Gastrocnemius medialis (tissue), 4 donors: ENCODE measurements around the gene IKZF3. TPM values are rescaled to one million over a fixed set of nuclear protein-coding genes. Genes with fewer than 3 reads are reported as not detected.

Experiments used
- ATAC-seq, 2 donors: fragments of 150-250 bp; one replicate each; pipeline ENCODE4 v1.9.1; 2016
- DNase-seq, 2 donors: peaks; one replicate each; pipeline ENCODE4 v3.0.0-alpha.2; 2019
- H3K27ac ChIP-seq, 4 donors: fragments of 200-600 bp; sonication (generic); 1 replicate in 1 of 4; 2 replicates in 3 of 4; pipeline ENCODE4 v1.5.1; 2016 to 2018; ENCODE audit warnings: mild to moderate bottlenecking in 2 of 4, moderate library complexity in 1 of 4
- H3K27me3 ChIP-seq, 3 donors: fragments of 200-600 bp; sonication (generic) in 2 of 3; 1 replicate in 1 of 3; 2 replicates in 2 of 3; pipeline versions ENCODE4 v1.5.1 to v1.6.0; 2016 to 2019; ENCODE audit warnings: mild to moderate bottlenecking in 1 of 3, moderate library complexity in 1 of 3
- H3K36me3 ChIP-seq, 2 donors: fragments of 200-600 bp; sonication (generic) in 1 of 2; one replicate each; pipeline ENCODE4 v1.5.1; 2017 to 2018
- H3K4me1 ChIP-seq, 2 donors: fragments of 200-600 bp; sonication (generic) in 1 of 2; one replicate each; pipeline ENCODE4 v1.5.1; 2016 to 2017; ENCODE audit warnings: mild to moderate bottlenecking in 2 of 2
- H3K4me3 ChIP-seq, 4 donors: fragments of 200-600 bp; sonication (generic) in 3 of 4; 1 replicate in 1 of 4; 2 replicates in 3 of 4; pipeline ENCODE4 v1.5.1; 2016 to 2019; ENCODE audit warnings: mild to moderate bottlenecking in 2 of 4
- H3K9me3 ChIP-seq, 3 donors: fragments of 200-600 bp; sonication (generic) in 2 of 3; 1 replicate in 1 of 3; 2 replicates in 2 of 3; pipeline ENCODE4 v1.5.1; 2016 to 2019
- POLR2A ChIP-seq, 2 donors: fragments of 450-650 bp; IDR thresholded peaks; one replicate each; pipeline ENCODE4 v1.6.1; 2017; ENCODE audit warnings: antibody characterized with exemption in 2 of 2, mild to moderate bottlenecking in 2 of 2, moderate library complexity in 2 of 2
- in situ Hi-C, 4 donors: fragments of 200-750 bp; cut with MboI; loops; one replicate each; pipeline versions ENCODE4 v1.15.0 to v1.8.0; 2017; ENCODE audit warnings: low sequenced_read_pairs in 4 of 4
- intact Hi-C: fragments of 100-400 bp; cut with DNase I; formaldehyde crosslinking; loops from one replicate; pipeline ENCODE4 v1.15.1; 2023; ENCODE audit warnings: low total_unique reads
- total RNA-seq, 4 donors: library from RNA; depleted of rRNA; stranded (reverse); fragments of >200 nt; gene quantifications; one replicate each; pipeline versions ENCODE4 v1.1.0 to v1.2.3, GENCODE V29; 2016
- TF ChIP-seq, protein P1 (sequence below), 5 experiments: fragments of 450-650 bp in 3 of 5; fragments of 200-600 bp in 2 of 5; sonication (generic) in 2 of 5; IDR thresholded peaks in 4 of 5; conservative IDR thresholded peaks in 1 of 5; 1 replicate in 4 of 5; 2 replicates in 1 of 5; pipeline ENCODE4 v1.5.1; 2016 to 2019; ENCODE audit warnings: antibody characterized with exemption in 5 of 5, mild to moderate bottlenecking in 3 of 5, moderate library complexity in 3 of 5

IKZF3 gene
- total RNA-seq, 4 donors from 2014 or later: 0.07 to 0.88 (median 0.34) TPM

DNA sequence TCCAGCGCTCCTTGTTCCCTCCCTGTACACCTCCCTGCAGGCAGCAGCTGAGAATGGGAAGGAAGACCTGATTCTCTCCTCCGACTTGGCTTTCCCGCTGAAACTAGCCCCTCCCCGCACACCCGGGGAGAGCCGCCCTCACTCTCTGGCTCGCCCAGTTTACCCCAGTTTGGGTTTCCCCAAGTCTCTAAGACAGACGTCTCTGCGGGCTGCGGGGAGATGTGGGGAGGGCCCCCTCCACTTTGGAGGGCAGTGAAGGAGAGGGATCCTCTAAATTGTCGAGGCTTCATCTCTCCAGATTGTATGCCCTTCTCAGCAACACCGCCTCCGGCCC lies 125.6 kb downstream of the IKZF3 start:
- intact Hi-C loops (no loop called here), in situ Hi-C loops (no loop called here)
- Histone ChIP-seq H3K4me3 (peak overlapping the region in 1 of 4 donors; percentile 25), H3K4me1 (peaks cover 6 to 22% of the 10 kb centered on the region in 2 donors), H3K36me3 (no peaks in the 10 kb centered on the region), H3K9me3 (no peaks in the 10 kb centered on the region), H3K27me3 (peaks cover 44 to 66% (median 57%) of the 10 kb centered on the region in 3 donors), H3K27ac (no peak overlapping the region)
- no peak for DNase-seq
- TF ChIP-seq, protein P1, sequence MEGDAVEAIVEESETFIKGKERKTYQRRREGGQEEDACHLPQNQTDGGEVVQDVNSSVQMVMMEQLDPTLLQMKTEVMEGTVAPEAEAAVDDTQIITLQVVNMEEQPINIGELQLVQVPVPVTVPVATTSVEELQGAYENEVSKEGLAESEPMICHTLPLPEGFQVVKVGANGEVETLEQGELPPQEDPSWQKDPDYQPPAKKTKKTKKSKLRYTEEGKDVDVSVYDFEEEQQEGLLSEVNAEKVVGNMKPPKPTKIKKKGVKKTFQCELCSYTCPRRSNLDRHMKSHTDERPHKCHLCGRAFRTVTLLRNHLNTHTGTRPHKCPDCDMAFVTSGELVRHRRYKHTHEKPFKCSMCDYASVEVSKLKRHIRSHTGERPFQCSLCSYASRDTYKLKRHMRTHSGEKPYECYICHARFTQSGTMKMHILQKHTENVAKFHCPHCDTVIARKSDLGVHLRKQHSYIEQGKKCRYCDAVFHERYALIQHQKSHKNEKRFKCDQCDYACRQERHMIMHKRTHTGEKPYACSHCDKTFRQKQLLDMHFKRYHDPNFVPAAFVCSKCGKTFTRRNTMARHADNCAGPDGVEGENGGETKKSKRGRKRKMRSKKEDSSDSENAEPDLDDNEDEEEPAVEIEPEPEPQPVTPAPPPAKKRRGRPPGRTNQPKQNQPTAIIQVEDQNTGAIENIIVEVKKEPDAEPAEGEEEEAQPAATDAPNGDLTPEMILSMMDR (IDR thresholded peaks at IDR 0.05 in 4 of 5, conservative IDR thresholded peaks at IDR 0.05 in 1 of 5): no peak
- TF ChIP-seq POLR2A (IDR thresholded peaks at IDR 0.05): no peak
- ATAC-seq: no peak

DNA sequence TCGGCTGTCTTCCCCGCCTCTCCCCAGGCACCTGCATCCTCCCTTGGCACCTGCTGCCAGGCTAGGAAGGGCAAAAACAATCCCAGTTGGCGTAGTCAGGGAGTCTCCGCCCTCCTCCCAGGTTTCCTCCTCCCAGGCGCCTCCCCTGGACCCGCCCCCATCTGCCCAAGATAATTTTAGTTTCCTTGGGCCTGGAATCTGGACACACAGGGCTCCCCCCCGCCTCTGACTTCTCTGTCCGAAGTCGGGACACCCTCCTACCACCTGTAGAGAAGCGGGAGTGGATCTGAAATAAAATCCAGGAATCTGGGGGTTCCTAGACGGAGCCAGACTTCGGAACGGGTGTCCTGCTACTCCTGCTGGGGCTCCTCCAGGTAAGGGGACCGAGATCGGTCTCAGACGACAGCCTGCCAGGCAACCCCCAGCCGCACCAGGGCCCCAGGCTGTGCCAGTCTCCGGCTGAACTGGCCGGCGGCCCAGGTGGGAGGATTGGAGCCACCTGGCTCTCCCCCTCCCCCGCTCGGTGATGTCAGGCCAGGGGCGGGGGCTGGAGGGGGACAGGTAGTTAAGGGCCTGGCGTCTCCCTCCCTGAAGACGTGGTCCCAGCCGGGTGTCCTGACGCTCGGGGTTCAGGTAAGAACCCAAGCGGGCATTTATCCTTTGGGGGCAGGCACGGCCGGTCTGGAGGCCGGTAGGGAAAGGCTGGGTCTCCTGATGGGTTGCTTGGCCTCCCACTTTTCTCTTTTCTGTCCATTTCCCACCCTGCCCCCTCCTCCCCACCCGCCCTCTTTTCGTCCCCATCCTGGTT lies 126.1 kb downstream of the IKZF3 start, which contains the start of gene GRB7:
Gene GRB7, plus strand, starts transcription at position 179 of the 808 bp plus-strand sequence. CDS start 4,364 bp downstream, outside the sequence.
- no peak for TF ChIP-seq POLR2A (IDR thresholded peaks at IDR 0.05)
- TF ChIP-seq, protein P1 (IDR thresholded peaks at IDR 0.05 in 4 of 5, conservative IDR thresholded peaks at IDR 0.05 in 1 of 5): no peak
- peak within 1 kb of the TSS in 3 of 4 donors; percentile 6 to 25 (median 14) for H3K4me3 ChIP-seq
- H3K36me3 ChIP-seq: no peaks in the 10 kb centered on the region
- no peak within 1 kb of the TSS for H3K27ac ChIP-seq
- peaks cover 40 to 60% (median 57%) of the 10 kb centered on the region in 3 donors for H3K27me3 ChIP-seq
- intact Hi-C loops: no loop called here
- in situ Hi-C loops: no loop called here
- H3K4me1 ChIP-seq: peaks cover 6 to 22% of the 10 kb centered on the region in 2 donors
- no peaks in the 10 kb centered on the region for H3K9me3 ChIP-seq
- DNase-seq (no peak), ATAC-seq (no peak)

DNA sequence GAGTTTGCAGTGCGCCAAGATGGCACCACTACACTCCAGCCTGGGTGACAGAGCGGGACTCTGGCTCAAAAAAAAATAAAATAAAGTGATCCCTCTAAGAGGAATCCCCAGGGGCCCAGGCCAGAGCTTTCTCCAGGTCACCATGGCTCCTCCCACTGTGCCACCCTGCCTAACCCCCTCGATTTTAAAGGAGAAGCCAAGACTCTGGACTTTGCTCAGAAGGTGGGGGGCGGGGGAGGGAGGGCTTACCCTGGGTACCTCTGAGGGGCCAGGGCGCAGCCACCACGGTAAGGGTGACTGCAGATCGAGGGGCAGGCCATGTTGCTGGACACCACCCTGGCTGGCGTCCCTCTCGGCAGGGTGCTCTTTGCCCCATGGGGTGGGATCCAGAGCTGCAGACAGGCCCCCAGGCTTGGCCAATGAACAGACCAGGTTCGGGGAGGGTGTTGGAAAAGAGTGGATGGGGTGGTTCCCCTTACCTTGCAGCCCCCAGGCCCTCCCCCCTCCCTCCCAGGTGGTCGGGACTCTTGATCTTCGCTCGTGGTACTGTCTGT lies 126.8 kb downstream of the IKZF3 start:
- no peaks in the 10 kb centered on the region for H3K36me3 ChIP-seq
- H3K27me3 ChIP-seq: peaks cover 40 to 54% (median 50%) of the 10 kb centered on the region in 3 donors
- peaks cover 6 to 22% of the 10 kb centered on the region in 2 donors for H3K4me1 ChIP-seq
- H3K9me3 ChIP-seq: no peaks in the 10 kb centered on the region
- H3K4me3 ChIP-seq: no peak overlapping the region
- in situ Hi-C loops: no loop called here
- ATAC-seq (no peak), DNase-seq (no peak)
- TF ChIP-seq POLR2A (IDR thresholded peaks at IDR 0.05): no peak
- TF ChIP-seq, protein P1 (IDR thresholded peaks at IDR 0.05 in 4 of 5, conservative IDR thresholded peaks at IDR 0.05 in 1 of 5): no peak
- H3K27ac ChIP-seq: no peak overlapping the region
- intact Hi-C loops: no loop called here

DNA sequence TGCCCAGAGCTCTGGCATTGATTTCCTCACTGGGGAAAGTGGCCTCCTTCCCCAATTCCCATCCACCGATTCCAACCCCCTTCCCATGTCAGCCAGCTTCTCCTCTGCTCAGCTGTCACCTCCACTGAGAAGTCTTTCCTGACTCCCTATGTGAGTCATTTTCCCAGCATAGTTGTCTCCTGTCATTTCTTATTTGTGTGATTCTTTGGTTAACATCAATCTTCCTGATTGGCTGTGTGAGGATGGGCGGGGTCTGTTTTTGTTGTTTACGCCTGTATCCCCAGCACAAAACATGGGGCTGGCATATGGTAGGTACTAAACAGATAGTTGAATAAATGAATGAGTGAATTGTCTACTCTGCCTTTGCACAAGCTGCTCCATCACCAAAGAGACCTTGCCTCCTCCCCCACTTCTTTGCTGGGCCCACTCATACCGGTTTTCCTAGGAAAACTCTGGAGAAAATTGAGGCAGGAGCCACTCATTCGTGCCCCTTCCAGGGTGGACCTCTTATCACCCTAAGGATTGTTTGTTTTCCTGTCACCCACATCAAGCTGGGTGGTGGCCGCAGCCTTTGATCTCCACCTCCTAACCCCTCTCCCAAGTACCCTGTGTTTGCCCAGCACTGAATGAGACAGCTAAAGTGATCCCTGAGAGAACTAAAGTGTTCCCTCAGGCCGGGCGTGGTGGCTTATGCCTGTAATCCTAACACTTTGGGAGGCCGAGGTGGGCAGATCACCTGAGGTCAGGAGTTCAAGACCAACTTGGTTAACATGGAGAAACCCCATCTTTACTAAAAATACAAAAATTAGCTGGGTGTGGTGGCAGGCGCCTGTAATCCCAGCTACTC lies 127.6 kb downstream of the IKZF3 start:
- peaks cover 40 to 49% (median 45%) of the 10 kb centered on the region in 3 donors for H3K27me3 ChIP-seq
- ATAC-seq (no peak), DNase-seq (no peak)
- H3K36me3 ChIP-seq: no peaks in the 10 kb centered on the region
- no peak overlapping the region for H3K27ac ChIP-seq
- in situ Hi-C loops (no loop called here), intact Hi-C loops (no loop called here)
- no peaks in the 10 kb centered on the region for H3K9me3 ChIP-seq
- peaks cover 6 to 22% of the 10 kb centered on the region in 2 donors for H3K4me1 ChIP-seq
- H3K4me3 ChIP-seq: no peak overlapping the region
- TF ChIP-seq POLR2A (IDR thresholded peaks at IDR 0.05): no peak
- TF ChIP-seq, protein P1 (IDR thresholded peaks at IDR 0.05 in 4 of 5, conservative IDR thresholded peaks at IDR 0.05 in 1 of 5): no peak
